RWPE2 (cell line): ENCODE data around the gene UNCX.

Experiments used
- ATAC-seq: fragments of 200-7000 bp; cut with Tn5 transposase; 3 replicates; pipeline ENCODE4 v1.9.1; 2021; ENCODE audit warnings: low read depth
- DNase-seq: peaks from one replicate; pipeline ENCODE4 v3.0.0-alpha.2; 2020; ENCODE audit warnings: low spot score
- H3K27ac ChIP-seq: fragments of 450-650 bp; 2 replicates; pipeline ENCODE4 v1.5.1; 2017; ENCODE audit warnings: mild to moderate bottlenecking; ENCODE audit not compliant: poor library complexity, severe bottlenecking
- H3K27me3 ChIP-seq: fragments of 250-450 bp; sonication (Bioruptor Pico); 2 replicates; pipeline ENCODE4 v1.5.1; 2021; ENCODE audit warnings: mild to moderate bottlenecking, moderate library complexity; ENCODE audit not compliant: insufficient read depth, poor library complexity, severe bottlenecking
- H3K36me3 ChIP-seq: fragments of 250-450 bp; sonication (Bioruptor Pico); 2 replicates; pipeline ENCODE4 v1.5.1; 2020; ENCODE audit warnings: low read depth, mild to moderate bottlenecking, moderate library complexity
- H3K4me1 ChIP-seq: fragments of 250-450 bp; sonication (Bioruptor Pico); 2 replicates; pipeline ENCODE4 v1.5.1; 2021; ENCODE audit warnings: mild to moderate bottlenecking, moderate library complexity; ENCODE audit not compliant: insufficient read depth, poor library complexity, severe bottlenecking
- H3K4me3 ChIP-seq: fragments of 250-450 bp; sonication (Bioruptor Pico); 2 replicates; pipeline ENCODE4 v1.5.1; 2021; ENCODE audit warnings: mild to moderate bottlenecking, moderate library complexity; ENCODE audit not compliant: severe bottlenecking
- H3K9me3 ChIP-seq: fragments of 250-450 bp; sonication (Bioruptor Pico); 2 replicates; pipeline ENCODE4 v1.5.1; 2021; ENCODE audit warnings: mild to moderate bottlenecking, moderate library complexity; ENCODE audit not compliant: severe bottlenecking
- CTCF ChIP-seq: fragments of 450-650 bp; IDR thresholded peaks from one replicate; pipeline ENCODE4 v1.5.1; 2017; ENCODE audit warnings: mild to moderate bottlenecking, moderate library complexity; ENCODE audit not compliant: poor library complexity, severe bottlenecking

UNCX gene

DNA sequence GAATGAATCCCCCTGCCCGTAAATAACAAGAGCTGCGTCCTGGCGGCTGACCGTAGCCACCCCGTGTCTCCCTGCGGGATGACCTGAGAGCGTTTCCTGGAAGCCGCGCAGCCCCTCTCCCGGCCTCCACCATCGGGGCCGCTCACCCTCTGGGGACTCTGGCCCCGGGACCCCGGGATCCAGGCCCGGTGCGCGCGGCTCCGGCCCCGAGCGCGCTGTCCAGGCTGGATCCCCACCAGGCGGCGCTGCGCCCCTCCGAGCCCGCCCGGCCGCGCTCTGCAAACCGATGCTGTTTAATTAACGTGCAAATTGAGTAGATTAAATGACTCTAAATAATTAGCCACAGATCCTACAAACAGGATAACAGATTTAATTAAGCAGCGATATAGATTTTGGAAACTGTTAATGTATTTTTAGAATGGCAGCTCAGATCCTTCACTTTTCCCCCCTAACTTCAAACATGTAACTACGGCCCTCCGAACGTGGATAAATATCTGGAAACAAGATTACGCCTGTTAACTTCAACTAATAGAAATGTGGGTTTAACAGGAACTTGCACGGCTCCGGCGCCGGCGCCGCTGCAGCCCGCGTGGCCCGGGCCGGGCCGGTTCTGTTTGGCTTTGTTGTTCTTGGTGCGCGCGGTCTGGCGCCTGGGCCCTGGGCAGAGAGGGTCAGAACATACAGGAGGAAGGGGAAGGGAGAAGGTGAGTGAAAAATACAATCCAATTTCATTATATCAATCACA lies 7.1 kb upstream of the UNCX start:
- no peaks in the 10 kb centered on the region for H3K36me3 ChIP-seq
- H3K4me1 ChIP-seq: no peaks in the 10 kb centered on the region
- DNase-seq (no peak), ATAC-seq (peak; percentile 48; the same call in 1 of the 3 replicates)
- no peak overlapping the region for H3K4me3 ChIP-seq
- no peaks in the 10 kb centered on the region for H3K9me3 ChIP-seq
- H3K27me3 ChIP-seq: peaks cover 92% of the 10 kb centered on the region
- H3K27ac ChIP-seq: no peak overlapping the region
- TF ChIP-seq CTCF: peak; percentile 80

GRCh38 chr7:1226186-1226901 lies 6.3 kb upstream of the UNCX start:
- H3K27me3 ChIP-seq: peaks cover 92% of the 10 kb centered on the region
- H3K9me3 ChIP-seq: no peaks in the 10 kb centered on the region
- no peak overlapping the region for H3K4me3 ChIP-seq
- ATAC-seq (no peak), DNase-seq (no peak)
- no peaks in the 10 kb centered on the region for H3K4me1 ChIP-seq
- H3K36me3 ChIP-seq: no peaks in the 10 kb centered on the region
- no peak for TF ChIP-seq CTCF
- no peak overlapping the region for H3K27ac ChIP-seq

DNA sequence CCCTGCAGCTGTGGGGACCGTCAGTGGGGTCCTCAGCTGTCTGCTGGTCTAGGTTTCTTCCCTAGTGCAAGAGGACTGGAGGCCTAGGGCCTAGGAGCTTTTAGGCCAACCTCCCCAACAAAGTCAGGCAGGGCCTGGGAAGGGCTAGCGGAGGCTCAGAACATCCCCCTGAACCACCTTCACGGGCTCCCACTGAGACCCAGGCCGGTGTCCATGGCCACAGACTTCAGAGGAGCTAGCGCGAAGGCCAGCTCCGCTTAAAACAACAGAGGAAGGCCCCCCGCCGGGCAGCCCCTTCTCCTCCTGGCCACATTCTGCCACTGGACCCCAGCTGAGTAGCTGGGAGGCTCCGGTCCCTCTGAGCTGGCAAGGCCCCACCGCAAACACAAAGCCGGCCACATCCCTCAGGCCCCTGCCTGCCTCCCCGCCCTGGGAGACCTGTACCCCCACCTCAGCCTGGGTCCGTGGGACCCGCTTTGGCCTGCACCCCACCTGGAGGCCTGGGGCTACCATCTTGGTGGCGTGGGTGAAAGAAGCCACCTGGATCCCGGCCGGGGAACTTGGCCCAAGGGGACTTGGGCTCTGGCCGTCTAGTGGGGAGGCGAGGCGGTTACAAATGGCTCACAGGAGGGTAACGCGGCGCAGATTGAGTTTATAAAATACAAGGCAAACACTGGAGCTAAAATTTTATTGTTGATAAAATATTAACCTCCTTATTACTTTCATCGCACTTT lies 5.4 kb upstream of the UNCX start:
- no peak for ATAC-seq
- no peaks in the 10 kb centered on the region for H3K36me3 ChIP-seq
- TF ChIP-seq CTCF: no peak
- H3K4me3 ChIP-seq: no peak overlapping the region
- H3K9me3 ChIP-seq: no peaks in the 10 kb centered on the region
- H3K27me3 ChIP-seq: peaks cover 92% of the 10 kb centered on the region
- H3K4me1 ChIP-seq: no peaks in the 10 kb centered on the region
- DNase-seq: no peak
- no peak overlapping the region for H3K27ac ChIP-seq

DNA sequence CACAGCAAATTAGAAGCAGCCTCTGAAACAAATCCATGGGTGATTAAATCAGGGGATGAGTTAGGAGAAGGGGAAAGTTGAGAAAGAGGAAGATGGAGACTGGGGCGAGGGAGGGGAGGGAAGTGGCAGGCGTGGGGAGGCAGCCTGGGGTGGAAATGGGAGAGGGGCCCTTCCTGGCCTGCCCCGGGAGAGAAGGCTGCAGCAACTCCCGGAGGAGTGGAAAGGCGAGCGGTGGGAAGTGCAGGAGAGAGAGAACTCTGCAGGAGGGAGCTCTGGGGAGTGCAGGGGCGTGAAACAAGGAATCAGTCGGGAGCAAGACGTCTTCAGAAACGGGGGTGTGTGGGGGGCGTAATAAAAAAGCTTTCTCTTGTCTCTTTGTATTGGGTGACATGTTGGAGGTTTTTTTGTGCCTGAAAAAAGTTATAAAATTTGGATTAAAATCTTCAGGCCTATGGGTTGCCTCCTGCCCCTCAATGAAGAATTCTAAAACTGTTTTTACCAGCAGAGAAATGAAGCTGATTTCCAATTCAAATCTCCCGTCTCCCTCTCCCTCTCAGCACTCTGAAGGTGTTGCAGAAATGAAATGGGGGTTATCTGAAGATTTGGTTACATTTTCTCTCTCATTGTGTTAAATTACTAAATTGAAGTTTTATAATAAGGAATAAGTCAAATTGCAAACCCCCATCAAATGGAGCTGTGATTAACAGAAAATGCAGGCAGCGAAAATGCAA lies 4.7 kb upstream of the UNCX start:
- ATAC-seq (no peak), DNase-seq (no peak)
- Histone ChIP-seq H3K4me1 (no peaks in the 10 kb centered on the region), H3K4me3 (no peak overlapping the region), H3K27me3 (peaks cover 85% of the 10 kb centered on the region), H3K27ac (no peak overlapping the region), H3K9me3 (no peaks in the 10 kb centered on the region), H3K36me3 (no peaks in the 10 kb centered on the region)
- no peak for TF ChIP-seq CTCF
